Upper lobe of left lung (tissue), 6 donors: Measurements from ENCODE around the gene CNTNAP2. TPM values are rescaled to one million over a fixed set of nuclear protein-coding genes. Genes with fewer than 3 reads are reported as not detected.

Experiments used
- ATAC-seq, 2 donors: fragments of 200-7000 bp; cut with Tn5 transposase; one replicate each; pipeline ENCODE4 v1.9.1; 2022; ENCODE audit warnings: mild to moderate bottlenecking in 2 of 2, moderate library complexity in 2 of 2; ENCODE audit not compliant: low FRiP score in 2 of 2
- DNase-seq, 2 donors: peaks; one replicate each; pipeline ENCODE4 v3.0.0-alpha.2; 2019 to 2020
- H3K27ac ChIP-seq, 4 donors: fragments of 200-600 bp; sonication (generic); one replicate each; pipeline ENCODE4 v1.5.1; 2016 to 2019
- H3K27me3 ChIP-seq, 4 donors: fragments of 200-600 bp; sonication (generic); one replicate each; pipeline ENCODE4 v1.5.1; 2017 to 2019
- H3K36me3 ChIP-seq, 4 donors: fragments of 200-600 bp; sonication (generic); one replicate each; pipeline ENCODE4 v1.5.1; 2016 to 2019
- H3K4me1 ChIP-seq, 4 donors: fragments of 200-600 bp; sonication (generic); one replicate each; pipeline ENCODE4 v1.5.1; 2018 to 2019
- H3K4me3 ChIP-seq, 4 donors: fragments of 200-600 bp; sonication (generic); one replicate each; pipeline ENCODE4 v1.5.1; 2017 to 2019; ENCODE audit warnings: mild to moderate bottlenecking in 2 of 4, moderate library complexity in 1 of 4
- H3K9me3 ChIP-seq, 4 donors: fragments of 200-600 bp; sonication (generic); one replicate each; pipeline ENCODE4 v1.5.1; 2018 to 2019
- EP300 ChIP-seq, 4 donors: sonication (generic); formaldehyde crosslinking; IDR thresholded peaks; one replicate each; pipeline ENCODE4 v1.5.1; 2017; ENCODE audit warnings: antibody characterized with exemption in 4 of 4, control low read depth in 2 of 4
- POLR2A ChIP-seq, 4 donors: fragments of 450-650 bp; IDR thresholded peaks; one replicate each; pipeline ENCODE4 v1.5.1; 2016 to 2017; ENCODE audit warnings: antibody characterized with exemption in 4 of 4, mild to moderate bottlenecking in 2 of 4
- POLR2AphosphoS5 ChIP-seq, 2 donors: sonication (generic); formaldehyde crosslinking; IDR thresholded peaks; one replicate each; pipeline ENCODE4 v1.5.1; 2017; ENCODE audit warnings: antibody characterized with exemption in 2 of 2
- WGBS, 2 donors: methylation state at CpG; one replicate each; pipeline ENCODE4 v1.1.5; 2017 to 2018; 5-methylcytosine and 5-hydroxymethylcytosine counted together
- total RNA-seq, 6 donors: library from RNA; depleted of rRNA in 4 of 6; stranded (reverse); fragments of >200 nt in 4 of 6; gene quantifications; one replicate each; pipeline versions ENCODE4 v1.1.0 to v1.2.1, GENCODE V29; 2016 to 2021
- TF ChIP-seq, protein P1 (sequence below), 6 experiments: fragments of 450-650 bp in 4 of 6; fragments of 200-600 bp in 2 of 6; sonication (generic) in 2 of 6; IDR thresholded peaks; one replicate each; pipeline ENCODE4 v1.5.1; 2016 to 2019; ENCODE audit warnings: antibody characterized with exemption in 6 of 6
- donor health status: DM: no; HTN: no; CAD: no; lungs with moderate emphysema.
- donor health status: DM: no; HTN: yes; CAD: no; lungs with severe emphysema.

CNTNAP2 gene
- total RNA-seq, 6 donors from 2014 or later = 0.06 to 1.0 (median 0.37) TPM

DNA sequence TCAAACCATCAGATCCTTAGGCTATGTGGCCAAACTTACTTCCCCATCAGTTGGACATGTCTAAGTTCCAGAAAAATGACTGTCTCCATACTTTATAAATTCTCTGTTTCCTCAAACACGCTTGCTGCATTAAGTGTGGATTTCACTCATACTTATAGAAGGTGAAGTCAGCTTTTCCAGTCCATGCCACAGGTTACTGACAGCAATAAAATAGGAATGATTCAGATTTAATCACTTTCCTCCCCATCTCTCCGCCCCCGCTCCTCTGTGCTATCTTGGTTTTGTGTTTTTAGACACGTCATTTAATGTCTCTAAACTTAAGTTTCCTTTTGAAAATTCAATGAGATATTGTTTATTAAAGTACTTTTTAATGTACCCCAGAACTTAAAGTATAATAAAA lies 1376.0 kb downstream of the CNTNAP2 start:
- Histone ChIP-seq H3K27ac (no peak overlapping the region), H3K4me3 (no peak overlapping the region), H3K36me3 (no peaks in the 10 kb centered on the region), H3K27me3 (no peaks in the 10 kb centered on the region), H3K4me1 (no peaks in the 10 kb centered on the region), H3K9me3 (no peaks in the 10 kb centered on the region)
- ATAC-seq (no peak), DNase-seq (no peak)
- 88 to 93% methylated on average over 4 of the region's 4 CpGs for WGBS, 2 donors
- no peak for TF ChIP-seq POLR2AphosphoS5 (IDR thresholded peaks at IDR 0.05)
- TF ChIP-seq EP300 (IDR thresholded peaks at IDR 0.05) = no peak
- TF ChIP-seq, protein P1, sequence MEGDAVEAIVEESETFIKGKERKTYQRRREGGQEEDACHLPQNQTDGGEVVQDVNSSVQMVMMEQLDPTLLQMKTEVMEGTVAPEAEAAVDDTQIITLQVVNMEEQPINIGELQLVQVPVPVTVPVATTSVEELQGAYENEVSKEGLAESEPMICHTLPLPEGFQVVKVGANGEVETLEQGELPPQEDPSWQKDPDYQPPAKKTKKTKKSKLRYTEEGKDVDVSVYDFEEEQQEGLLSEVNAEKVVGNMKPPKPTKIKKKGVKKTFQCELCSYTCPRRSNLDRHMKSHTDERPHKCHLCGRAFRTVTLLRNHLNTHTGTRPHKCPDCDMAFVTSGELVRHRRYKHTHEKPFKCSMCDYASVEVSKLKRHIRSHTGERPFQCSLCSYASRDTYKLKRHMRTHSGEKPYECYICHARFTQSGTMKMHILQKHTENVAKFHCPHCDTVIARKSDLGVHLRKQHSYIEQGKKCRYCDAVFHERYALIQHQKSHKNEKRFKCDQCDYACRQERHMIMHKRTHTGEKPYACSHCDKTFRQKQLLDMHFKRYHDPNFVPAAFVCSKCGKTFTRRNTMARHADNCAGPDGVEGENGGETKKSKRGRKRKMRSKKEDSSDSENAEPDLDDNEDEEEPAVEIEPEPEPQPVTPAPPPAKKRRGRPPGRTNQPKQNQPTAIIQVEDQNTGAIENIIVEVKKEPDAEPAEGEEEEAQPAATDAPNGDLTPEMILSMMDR (IDR thresholded peaks at IDR 0.05) = no peak
- no peak for TF ChIP-seq POLR2A (IDR thresholded peaks at IDR 0.05)

- no peaks in the 10 kb centered on the region for H3K36me3 ChIP-seq
- no peaks in the 10 kb centered on the region for H3K4me1 ChIP-seq
- H3K9me3 ChIP-seq = no peaks in the 10 kb centered on the region
- no peaks in the 10 kb centered on the region for H3K27me3 ChIP-seq
- DNase-seq (no peak), ATAC-seq (no peak)
- H3K4me3 ChIP-seq = no peak overlapping the region
- no peak overlapping the region for H3K27ac ChIP-seq
- 43 to 80% methylated on average over 1 of the region's 1 CpG for WGBS, 2 donors
- TF ChIP-seq, protein P1 (IDR thresholded peaks at IDR 0.05) = no peak
- TF ChIP-seq POLR2AphosphoS5 (IDR thresholded peaks at IDR 0.05) (no peak), EP300 (IDR thresholded peaks at IDR 0.05) (no peak), POLR2A (IDR thresholded peaks at IDR 0.05) (no peak)
Measured at GRCh38 chr7:147496209-147496608, 1379.6 kb downstream of the CNTNAP2 start.

GRCh38 chr7:147497246-147497645 lies 1380.6 kb downstream of the CNTNAP2 start:
- H3K27ac ChIP-seq = no peak overlapping the region
- no peaks in the 10 kb centered on the region for H3K4me1 ChIP-seq
- no peak overlapping the region for H3K4me3 ChIP-seq
- no peaks in the 10 kb centered on the region for H3K9me3 ChIP-seq
- H3K36me3 ChIP-seq = no peaks in the 10 kb centered on the region
- DNase-seq (no peak), ATAC-seq (no peak)
- TF ChIP-seq EP300 (IDR thresholded peaks at IDR 0.05) (no peak), POLR2AphosphoS5 (IDR thresholded peaks at IDR 0.05) (no peak), POLR2A (IDR thresholded peaks at IDR 0.05) (no peak)
- TF ChIP-seq, protein P1 (IDR thresholded peaks at IDR 0.05) = no peak
- 88 to 91% methylated on average over 1 of the region's 1 CpG for WGBS, 2 donors
- no peaks in the 10 kb centered on the region for H3K27me3 ChIP-seq

DNA sequence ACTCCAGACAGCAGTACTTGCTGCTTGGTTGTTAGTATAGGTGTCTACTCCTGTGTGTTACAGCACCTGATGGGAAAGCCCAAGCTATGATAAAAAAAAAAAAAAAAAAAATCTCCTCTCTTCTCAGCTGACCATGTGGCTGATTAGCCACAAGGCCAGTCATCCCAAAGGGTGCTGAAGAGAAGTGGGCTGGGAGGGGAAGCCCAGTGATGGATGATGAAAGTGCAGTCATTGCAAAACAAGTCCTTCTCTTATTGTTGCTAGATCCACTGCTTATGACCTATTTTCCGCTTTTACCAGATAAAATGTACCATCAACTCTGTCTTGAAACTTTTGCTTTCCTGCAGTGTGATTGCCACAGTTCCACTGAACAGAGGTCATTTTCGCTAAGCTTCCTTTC lies 1381.5 kb downstream of the CNTNAP2 start:
- 90 to 94% methylated on average over 2 of the region's 2 CpGs for WGBS, 2 donors
- no peak for DNase-seq
- ATAC-seq = no peak
- Histone ChIP-seq H3K9me3 (no peaks in the 10 kb centered on the region), H3K27ac (no peak overlapping the region), H3K4me3 (no peak overlapping the region), H3K4me1 (no peaks in the 10 kb centered on the region), H3K36me3 (no peaks in the 10 kb centered on the region), H3K27me3 (no peaks in the 10 kb centered on the region)
- TF ChIP-seq POLR2A (IDR thresholded peaks at IDR 0.05) (no peak), EP300 (IDR thresholded peaks at IDR 0.05) (no peak), POLR2AphosphoS5 (IDR thresholded peaks at IDR 0.05) (no peak)
- TF ChIP-seq, protein P1 (IDR thresholded peaks at IDR 0.05) = no peak

DNA sequence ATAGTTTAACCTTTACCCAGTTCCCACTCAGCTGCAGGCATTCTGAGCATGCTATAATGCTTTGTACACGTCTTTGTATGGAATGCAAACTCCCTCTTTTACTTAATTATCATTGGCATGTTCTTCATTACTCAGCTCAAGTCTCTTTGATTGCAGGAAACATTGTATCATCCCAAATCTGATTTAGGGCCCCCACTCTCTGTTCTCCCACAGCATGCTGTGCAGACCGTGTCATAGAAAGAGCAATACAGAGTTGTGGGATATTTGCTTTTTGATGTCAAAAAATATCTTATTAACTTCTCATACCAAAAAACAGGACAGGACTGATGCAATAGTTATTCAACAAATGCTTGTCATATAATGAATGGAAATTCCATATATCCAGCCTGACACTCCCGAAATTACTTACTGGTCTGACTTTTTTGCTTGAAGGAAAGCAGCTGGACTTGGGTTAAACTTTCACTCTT lies 1392.5 kb downstream of the CNTNAP2 start:
- no peak overlapping the region for H3K4me3 ChIP-seq
- H3K36me3 ChIP-seq = no peaks in the 10 kb centered on the region
- ATAC-seq (no peak), DNase-seq (no peak)
- no peaks in the 10 kb centered on the region for H3K4me1 ChIP-seq
- WGBS, 2 donors = 59 to 61% methylated on average over 3 of the region's 3 CpGs
- H3K27ac ChIP-seq = no peak overlapping the region
- TF ChIP-seq POLR2A (IDR thresholded peaks at IDR 0.05) (no peak), POLR2AphosphoS5 (IDR thresholded peaks at IDR 0.05) (no peak), EP300 (IDR thresholded peaks at IDR 0.05) (no peak)
- TF ChIP-seq, protein P1 (IDR thresholded peaks at IDR 0.05) = no peak
- H3K9me3 ChIP-seq = no peaks in the 10 kb centered on the region
- H3K27me3 ChIP-seq = no peaks in the 10 kb centered on the region
